Activated CD8-positive, alpha-beta memory T cell treated with anti-CD3 and anti-CD28 coated beads for 24 hours (primary cell): ENCODE data around the gene TTLL11.

Experiments
- DNase-seq: peaks from one replicate; pipeline ENCODE4 v3.0.0-alpha.2; 2020

TTLL11 gene

GRCh38 chr9:121844562-121844961, 248.5 kb downstream of the TTLL11 start:
- no peak for DNase-seq

- DNase-seq, result no peak
Measured at GRCh38 chr9:121844098-121844497, 249.0 kb downstream of the TTLL11 start.

DNA sequence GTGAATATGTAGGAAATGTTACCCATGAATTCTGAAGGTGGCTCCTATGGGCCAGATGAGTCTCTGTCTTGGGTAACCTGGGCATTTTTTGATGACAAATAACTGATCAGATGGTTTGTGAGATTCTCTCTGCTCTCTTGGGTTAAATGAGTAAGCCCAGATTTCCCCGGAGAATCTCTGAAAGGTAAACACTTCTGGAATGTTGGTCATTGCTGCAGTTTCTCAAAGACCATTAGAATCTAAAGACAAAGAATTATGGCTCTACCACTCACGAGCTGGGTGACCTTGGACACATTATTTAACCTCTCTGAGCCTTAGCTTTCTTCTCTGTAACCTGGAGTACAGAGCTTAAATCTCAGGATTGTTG, 250.5 kb downstream of the TTLL11 start:
- no peak for DNase-seq

GRCh38 chr9:121841771-121842611, 251.1 kb downstream of the TTLL11 start:
- peak; percentile 50 for DNase-seq

- peak; percentile 55 for DNase-seq
Measured at GRCh38 chr9:121840838-121841760, 252.0 kb downstream of the TTLL11 start.

GRCh38 chr9:121839726-121840500, 253.2 kb downstream of the TTLL11 start:
- DNase-seq, result peak; percentile 54

- DNase-seq, result no peak
Measured at GRCh38 chr9:121838746-121839669, 254.1 kb downstream of the TTLL11 start.

DNA sequence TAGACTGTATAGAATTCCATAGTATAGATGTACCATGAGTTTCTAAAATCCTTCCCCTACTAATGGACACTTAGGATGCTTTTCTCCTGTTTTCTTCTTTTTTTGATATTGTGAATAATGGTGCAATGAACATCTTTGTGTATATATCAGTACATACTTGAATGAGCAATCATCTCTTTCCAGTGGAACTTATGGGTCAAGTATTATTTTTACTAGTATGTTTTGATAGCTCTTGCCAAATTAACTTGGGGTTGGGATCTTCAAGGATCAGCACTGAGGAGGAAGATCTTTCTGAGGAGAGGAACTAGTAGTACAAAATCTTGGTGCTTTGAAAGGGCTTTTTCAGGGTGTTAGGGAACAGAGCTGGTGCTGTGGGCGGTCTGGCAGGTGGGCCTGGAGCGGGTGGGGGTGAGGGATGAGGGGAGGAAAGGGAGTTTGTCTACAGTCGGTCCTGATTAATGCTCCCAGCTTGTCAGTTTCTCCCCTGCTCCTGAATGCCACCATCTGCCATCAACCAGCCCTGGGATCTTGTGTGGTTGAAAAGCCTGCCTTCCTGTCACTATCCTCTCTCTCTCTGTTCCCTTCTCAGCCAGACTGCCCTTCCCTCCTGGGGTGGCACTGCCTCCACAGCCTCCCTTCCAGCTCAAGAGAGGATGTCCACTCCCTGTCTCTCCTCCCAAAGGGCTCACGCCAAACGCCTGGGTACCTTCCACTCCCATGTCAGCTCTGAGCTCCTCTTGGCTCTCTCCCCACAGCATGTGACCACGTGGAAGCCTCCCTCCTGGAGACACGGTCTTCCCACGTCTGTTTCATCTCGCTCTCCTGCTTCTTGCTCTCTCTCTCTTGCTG, 255.8 kb downstream of the TTLL11 start:
- no peak for DNase-seq

DNA sequence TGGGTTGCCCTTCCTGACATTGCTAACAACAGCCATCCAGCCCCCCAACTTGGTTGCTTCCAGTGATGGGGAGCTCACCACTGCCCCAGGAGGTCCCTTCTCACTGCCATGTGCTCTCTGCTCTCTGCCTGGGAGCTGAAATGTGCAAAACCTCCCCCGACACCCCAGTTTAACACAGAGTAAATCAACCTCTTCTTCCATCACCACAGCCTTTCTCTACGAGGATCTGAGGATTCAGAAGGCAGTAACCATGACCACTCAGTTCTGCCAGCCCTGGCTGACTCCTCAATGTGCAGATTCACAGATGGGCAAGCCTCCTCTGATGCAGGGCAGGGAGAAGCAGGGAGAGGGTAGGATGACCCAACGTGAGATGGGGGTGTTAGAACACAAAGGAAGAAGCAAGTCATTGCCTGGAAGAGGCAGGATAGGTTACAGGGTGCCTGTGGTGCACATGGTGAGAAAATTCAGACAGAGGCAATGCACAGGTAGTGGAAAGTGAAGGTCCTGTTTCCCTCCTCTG, 256.7 kb downstream of the TTLL11 start:
- no peak for DNase-seq

GRCh38 chr9:121835587-121836365, 257.3 kb downstream of the TTLL11 start:
- DNase-seq, result no peak

DNA sequence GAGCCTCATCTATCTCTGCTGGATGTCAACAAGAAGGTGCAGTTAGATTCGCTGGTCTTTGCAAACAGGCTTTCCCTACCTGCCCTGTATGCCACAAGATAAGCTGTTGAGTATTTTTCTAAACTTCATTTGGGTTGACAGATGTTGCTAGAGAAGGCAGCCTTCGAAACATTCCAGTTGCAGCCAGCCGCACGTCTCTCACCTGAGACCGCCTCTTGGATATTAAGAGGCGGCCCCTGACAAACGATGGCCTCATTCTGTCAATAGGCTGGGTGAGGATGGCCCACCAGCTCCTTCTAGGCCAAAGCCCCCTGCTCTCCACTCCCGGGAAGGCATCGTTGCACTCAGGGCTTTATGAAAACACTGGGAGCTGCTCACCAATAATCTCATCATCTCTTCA, 260.0 kb downstream of the TTLL11 start:
- DNase-seq, result no peak

DNA sequence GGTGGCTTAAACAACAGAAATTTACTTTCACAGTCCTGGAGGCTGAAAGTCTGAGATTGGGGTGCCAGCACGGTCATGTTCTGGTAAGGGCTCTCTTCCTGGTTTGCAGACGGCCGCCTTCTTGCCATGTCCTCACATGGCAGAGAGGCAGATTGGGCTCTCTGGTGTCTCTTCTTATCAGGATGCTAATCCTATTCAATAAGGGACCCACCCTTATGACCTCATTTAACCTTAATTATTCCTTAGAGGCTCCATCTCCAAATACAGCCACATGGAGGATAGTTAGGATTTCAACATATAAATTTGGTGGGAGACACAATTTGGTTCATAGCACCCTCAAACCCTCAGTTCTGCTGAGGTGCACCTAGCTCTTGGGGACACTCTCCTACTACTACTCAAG, 261.2 kb downstream of the TTLL11 start:
- DNase-seq, result no peak

DNA sequence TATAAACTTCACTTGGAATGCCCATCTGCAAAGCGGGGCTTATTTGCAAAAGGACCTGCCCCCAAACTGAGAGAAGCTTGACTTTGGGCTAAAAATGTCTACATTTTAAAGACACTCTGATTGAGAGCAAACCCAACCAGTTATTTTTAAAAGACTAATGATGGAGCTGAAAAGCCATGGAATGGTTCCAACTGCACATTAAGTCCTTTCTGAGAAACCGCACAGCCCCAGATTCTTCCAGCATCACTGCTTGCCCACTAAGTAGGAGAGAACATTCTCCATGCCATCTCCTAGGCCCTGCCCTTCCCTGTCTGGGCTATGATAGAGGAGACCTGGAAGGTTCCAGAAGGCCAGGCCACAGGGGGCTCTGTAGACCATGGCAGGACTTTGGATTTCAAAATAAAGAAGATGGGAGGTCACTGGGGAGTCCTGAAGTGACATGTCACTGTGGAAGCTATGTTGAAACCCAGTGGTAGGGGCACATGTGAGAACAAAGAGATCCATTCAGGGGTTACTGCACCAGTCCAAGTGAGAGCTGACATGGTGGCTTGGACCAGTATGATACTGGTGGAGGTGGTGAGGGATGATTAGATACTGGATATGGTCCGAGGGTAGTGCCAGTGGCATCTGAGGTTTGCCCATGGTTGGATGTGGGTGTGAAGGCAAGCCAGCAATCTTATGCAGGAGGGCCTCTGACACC, 262.5 kb downstream of the TTLL11 start:
- DNase-seq, result peak; percentile 33

DNA sequence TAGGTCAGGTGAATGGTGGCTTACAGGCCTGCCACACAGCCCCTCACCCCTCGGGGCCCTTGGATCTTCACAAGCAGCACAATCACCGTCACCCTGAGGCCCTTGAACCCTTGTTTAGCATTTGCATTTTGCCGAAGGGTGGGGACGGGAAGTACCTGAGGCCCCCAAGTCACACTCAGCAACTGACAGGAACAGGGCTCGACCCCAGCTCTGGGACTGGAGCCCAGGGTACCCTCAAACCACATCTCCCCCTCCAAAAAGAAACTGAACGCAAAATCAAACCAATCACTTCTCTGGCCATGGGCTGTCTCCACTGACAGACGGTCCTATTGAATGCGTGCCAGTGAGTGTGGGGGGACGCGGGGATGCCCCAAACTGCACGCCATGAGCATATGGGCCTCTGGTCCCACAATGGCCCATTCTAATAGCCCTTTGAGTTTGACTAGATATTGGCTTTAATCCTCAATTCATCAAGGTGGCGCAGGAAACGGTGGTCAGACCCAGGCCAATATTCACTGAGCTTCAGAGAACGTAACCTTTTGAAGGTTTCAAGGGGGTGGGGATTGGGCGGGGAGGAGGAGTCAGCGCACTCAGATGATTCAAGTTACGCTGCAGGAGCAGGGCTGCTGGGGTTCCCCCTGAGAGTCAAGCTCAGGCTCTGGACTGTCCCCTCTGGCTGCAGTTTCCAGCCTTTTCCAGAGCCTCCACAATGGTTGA, 265.7 kb downstream of the TTLL11 start:
- peak; percentile 33 for DNase-seq

DNA sequence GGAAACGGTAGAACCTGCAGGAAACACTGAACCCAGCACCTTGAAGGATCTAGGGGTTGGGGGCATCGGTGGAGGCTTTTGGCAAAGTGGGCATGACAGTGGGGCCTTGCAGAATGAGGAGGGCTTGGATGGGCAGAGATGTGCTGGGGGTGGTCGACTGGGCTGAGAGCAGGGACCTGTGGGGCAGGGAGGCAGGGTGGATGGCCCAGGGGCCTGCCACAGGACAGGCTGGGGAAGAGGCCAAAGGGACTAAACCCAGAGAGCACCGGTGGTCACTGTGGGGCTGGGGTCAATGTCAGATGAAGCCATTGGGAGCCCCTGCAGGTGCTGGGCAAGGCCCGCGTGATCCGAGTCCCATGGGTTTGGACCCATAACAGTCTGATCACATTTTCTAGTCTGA, 266.4 kb downstream of the TTLL11 start:
- peak; percentile 46 for DNase-seq

GRCh38 chr9:121825031-121825691, 267.9 kb downstream of the TTLL11 start:
- DNase-seq, result peak; percentile 38

DNA sequence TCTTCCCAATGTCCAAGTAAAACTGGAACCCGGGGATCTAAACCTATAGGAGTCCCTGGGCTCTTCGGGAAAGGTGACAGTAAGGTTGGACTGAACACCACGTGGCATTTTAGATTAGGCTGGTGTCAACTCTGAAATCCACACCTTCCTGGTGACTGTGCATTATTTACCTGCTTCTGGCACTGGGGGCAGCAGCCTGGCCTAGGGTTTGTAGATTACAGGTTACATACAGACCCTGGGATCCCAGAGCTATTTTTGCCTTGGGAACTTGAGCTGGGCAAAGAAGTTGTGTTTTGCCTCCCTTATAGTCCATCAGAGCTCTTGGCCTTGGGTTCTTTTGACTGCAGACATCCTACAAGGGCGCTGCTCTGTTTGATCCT, 268.5 kb downstream of the TTLL11 start:
- peak; percentile 26 for DNase-seq
